ENCODE results near the gene HCFC1R1.

Gene HCFC1R1

GRCh38 chr16:3020247-3020603 is 3.5 kb downstream of the HCFC1R1 start, which contains the start of gene TNFRSF12A:
Gene TNFRSF12A, plus strand, starts transcription at chr16:3020368. Its CDS starts 30 bp downstream, at chr16:3020398.
- DNase-seq (ENCODE audit: insufficient read length, low spot score) (peak; percentile 89), FAIRE-seq (no peak)
- TF ChIP-seq SPI1 (IDR thresholded peaks at IDR 0.05; ENCODE audit: low read depth, low read length) (no peak), POLR2AphosphoS5 (IDR thresholded peaks at IDR 0.05; ENCODE audit: low read depth, low read length) (no peak), POU2F2 (IDR thresholded peaks at IDR 0.05; ENCODE audit: low read depth, low read length) (no peak), PAX5 (IDR thresholded peaks at IDR 0.05; ENCODE audit: insufficient read depth, low read length, severe bottlenecking) (no peak), TAF1 (IDR thresholded peaks at IDR 0.05; ENCODE audit: low read depth, low read length) (no peak), POLR2A (IDR thresholded peaks at IDR 0.05; ENCODE audit: low read depth, low read length) (no peak)

GRCh38 chr16:3019594-3020246 is 4.0 kb downstream of the HCFC1R1 start:
- FAIRE-seq, result peak; percentile 89
- no peak for DNase-seq (ENCODE audit: insufficient read length, low spot score)
- TF ChIP-seq POLR2A (IDR thresholded peaks at IDR 0.05; ENCODE audit: low read depth, low read length) (no peak), POU2F2 (IDR thresholded peaks at IDR 0.05; ENCODE audit: low read depth, low read length) (no peak), PAX5 (IDR thresholded peaks at IDR 0.05; ENCODE audit: insufficient read depth, low read length, severe bottlenecking) (no peak), TAF1 (IDR thresholded peaks at IDR 0.05; ENCODE audit: low read depth, low read length) (no peak), POLR2AphosphoS5 (IDR thresholded peaks at IDR 0.05; ENCODE audit: low read depth, low read length) (no peak), SPI1 (IDR thresholded peaks at IDR 0.05; ENCODE audit: low read depth, low read length) (no peak)

GRCh38 chr16:3017794-3018506 is 5.8 kb downstream of the HCFC1R1 start, which contains the start of gene CLDN6:
Gene CLDN6, minus strand, starts transcription at chr16:3018183. Its CDS starts 2,162 bp downstream, at chr16:3016021.
- TF ChIP-seq PAX5 (IDR thresholded peaks at IDR 0.05; ENCODE audit: insufficient read depth, low read length, severe bottlenecking), result no peak
- TF ChIP-seq POU2F2 (IDR thresholded peaks at IDR 0.05; ENCODE audit: low read depth, low read length), result no peak
- TF ChIP-seq TAF1 (IDR thresholded peaks at IDR 0.05; ENCODE audit: low read depth, low read length), result no peak
- no peak for TF ChIP-seq POLR2A (IDR thresholded peaks at IDR 0.05; ENCODE audit: low read depth, low read length)
- TF ChIP-seq SPI1 (IDR thresholded peaks at IDR 0.05; ENCODE audit: low read depth, low read length), result no peak
- no peak for TF ChIP-seq POLR2AphosphoS5 (IDR thresholded peaks at IDR 0.05; ENCODE audit: low read depth, low read length)
- FAIRE-seq, result no peak
- no peak for DNase-seq (ENCODE audit: insufficient read length, low spot score)

- TF ChIP-seq PAX5 (IDR thresholded peaks at IDR 0.05; ENCODE audit: insufficient read depth, low read length, severe bottlenecking) (no peak), TAF1 (IDR thresholded peaks at IDR 0.05; ENCODE audit: low read depth, low read length) (no peak), POU2F2 (IDR thresholded peaks at IDR 0.05; ENCODE audit: low read depth, low read length) (no peak), POLR2AphosphoS5 (IDR thresholded peaks at IDR 0.05; ENCODE audit: low read depth, low read length) (no peak), POLR2A (IDR thresholded peaks at IDR 0.05; ENCODE audit: low read depth, low read length) (no peak), SPI1 (IDR thresholded peaks at IDR 0.05; ENCODE audit: low read depth, low read length) (no peak)
- FAIRE-seq (no peak), DNase-seq (ENCODE audit: insufficient read length, low spot score) (no peak)
Measured at GRCh38 chr16:3017344-3017743, 6.4 kb downstream of the HCFC1R1 start.

GRCh38 chr16:3015865-3016521 is 7.7 kb downstream of the HCFC1R1 start:
- TF ChIP-seq POU2F2 (IDR thresholded peaks at IDR 0.05; ENCODE audit: low read depth, low read length), result no peak
- TF ChIP-seq POLR2A (IDR thresholded peaks at IDR 0.05; ENCODE audit: low read depth, low read length), result no peak
- TF ChIP-seq SPI1 (IDR thresholded peaks at IDR 0.05; ENCODE audit: low read depth, low read length), result no peak
- no peak for TF ChIP-seq PAX5 (IDR thresholded peaks at IDR 0.05; ENCODE audit: insufficient read depth, low read length, severe bottlenecking)
- no peak for TF ChIP-seq POLR2AphosphoS5 (IDR thresholded peaks at IDR 0.05; ENCODE audit: low read depth, low read length)
- TF ChIP-seq TAF1 (IDR thresholded peaks at IDR 0.05; ENCODE audit: low read depth, low read length), result no peak
- no peak for DNase-seq (ENCODE audit: insufficient read length, low spot score)
- FAIRE-seq, result no peak

GRCh38 chr16:3014971-3015370 is 8.8 kb downstream of the HCFC1R1 start:
- no peak for FAIRE-seq
- TF ChIP-seq POLR2A (IDR thresholded peaks at IDR 0.05; ENCODE audit: low read depth, low read length) (no peak), POLR2AphosphoS5 (IDR thresholded peaks at IDR 0.05; ENCODE audit: low read depth, low read length) (no peak), PAX5 (IDR thresholded peaks at IDR 0.05; ENCODE audit: insufficient read depth, low read length, severe bottlenecking) (no peak), SPI1 (IDR thresholded peaks at IDR 0.05; ENCODE audit: low read depth, low read length) (no peak), POU2F2 (IDR thresholded peaks at IDR 0.05; ENCODE audit: low read depth, low read length) (no peak), TAF1 (IDR thresholded peaks at IDR 0.05; ENCODE audit: low read depth, low read length) (no peak)
- DNase-seq (ENCODE audit: insufficient read length, low spot score), result no peak

- DNase-seq (ENCODE audit: insufficient read length, low spot score) (no peak), FAIRE-seq (no peak)
- TF ChIP-seq TAF1 (IDR thresholded peaks at IDR 0.05; ENCODE audit: low read depth, low read length), result no peak
- no peak for TF ChIP-seq POLR2A (IDR thresholded peaks at IDR 0.05; ENCODE audit: low read depth, low read length)
- no peak for TF ChIP-seq SPI1 (IDR thresholded peaks at IDR 0.05; ENCODE audit: low read depth, low read length)
- no peak for TF ChIP-seq POU2F2 (IDR thresholded peaks at IDR 0.05; ENCODE audit: low read depth, low read length)
- TF ChIP-seq POLR2AphosphoS5 (IDR thresholded peaks at IDR 0.05; ENCODE audit: low read depth, low read length), result no peak
- TF ChIP-seq PAX5 (IDR thresholded peaks at IDR 0.05; ENCODE audit: insufficient read depth, low read length, severe bottlenecking), result no peak
Measured at GRCh38 chr16:3013998-3014690, 9.6 kb downstream of the HCFC1R1 start.

- no peak for FAIRE-seq
- DNase-seq (ENCODE audit: insufficient read length, low spot score), result no peak
- TF ChIP-seq POLR2A (IDR thresholded peaks at IDR 0.05; ENCODE audit: low read depth, low read length) (no peak), PAX5 (IDR thresholded peaks at IDR 0.05; ENCODE audit: insufficient read depth, low read length, severe bottlenecking) (no peak), TAF1 (IDR thresholded peaks at IDR 0.05; ENCODE audit: low read depth, low read length) (no peak), SPI1 (IDR thresholded peaks at IDR 0.05; ENCODE audit: low read depth, low read length) (no peak), POU2F2 (IDR thresholded peaks at IDR 0.05; ENCODE audit: low read depth, low read length) (no peak), POLR2AphosphoS5 (IDR thresholded peaks at IDR 0.05; ENCODE audit: low read depth, low read length) (no peak)
Measured at GRCh38 chr16:3013491-3013951, 10.2 kb downstream of the HCFC1R1 start.

Measured in GM12891 (cell line).